Measurements from ENCODE around the gene NT5C3B.

- TF ChIP-seq EZH2 (IDR thresholded peaks at IDR 0.05; ENCODE audit: borderline replicate concordance), result no peak
- no peak for TF ChIP-seq CTCF (IDR thresholded peaks at IDR 0.05; ENCODE audit: poor library complexity)
- no peak for TF ChIP-seq EZH2phosphoT487 (IDR thresholded peaks at IDR 0.05; ENCODE audit: low read depth, severe bottlenecking, unreplicated experiment)
These were observed 50.2 kb downstream of the NT5C3B start for GRCh38 chr17:41785859-41786226.
